ENCODE results near the gene KIF26B. TPM values are rescaled to one million over a fixed set of nuclear protein-coding genes. Genes with fewer than 3 reads are reported as not detected.

The KIF26B gene
- total RNA-seq, 1 experiment from 2014 or later: 1.2 TPM

DNA sequence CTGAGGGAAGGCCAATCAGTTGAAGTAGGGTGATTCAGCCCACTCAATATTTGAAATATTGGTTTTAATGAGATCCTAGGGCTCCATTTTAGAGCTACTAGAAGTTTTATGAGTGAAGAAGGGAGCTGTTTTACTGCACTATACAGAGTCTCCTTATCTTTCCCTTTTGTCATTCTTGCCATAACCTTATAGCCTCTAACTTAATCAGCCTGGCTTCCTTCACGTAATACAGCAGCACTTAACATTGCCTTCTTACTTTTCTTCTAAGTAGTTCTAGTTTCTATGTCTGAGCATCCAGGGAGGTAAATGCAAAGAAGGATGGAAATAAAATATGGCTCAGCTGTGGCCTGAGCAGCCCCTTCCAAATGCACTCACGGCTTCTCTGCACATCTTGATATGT, 299.3 kb downstream of the KIF26B start:
- H3K27ac Mint-ChIP-seq: no peak overlapping the region
- POLR2A ChIA-PET: no interaction called here

GRCh38 chr1:245457562-245457961, 302.8 kb downstream of the KIF26B start:
- CTCF ChIA-PET: no interaction called here
- Mint-ChIP-seq H3K36me3 (no peaks in the 10 kb centered on the region), H3K4me3 (no peak overlapping the region), H3K9me3 (peaks cover 4% of the 10 kb centered on the region; the same call in 1 of the 2 replicates), H3K27me3 (ENCODE audit: low read depth) (peaks cover 2% of the 10 kb centered on the region; the same call in 1 of the 2 replicates), H3K27ac (no peak overlapping the region), H3K4me1 (peaks cover 10% of the 10 kb centered on the region; the same call in 1 of the 2 replicates)
- POLR2A ChIA-PET: no interaction called here
- no peak for TF ChIP-seq FOXJ3 (CRISPR knock-in tag; IDR thresholded peaks at IDR 0.05; ENCODE audit: borderline replicate concordance)
- TF ChIP-seq TP53 (CRISPR knock-in tag; IDR thresholded peaks at IDR 0.05): no peak
- TF ChIP-seq SMAD3 (CRISPR knock-in tag; IDR thresholded peaks at IDR 0.05; ENCODE audit: borderline replicate concordance): no peak
- no peak for TF ChIP-seq ATF1 (CRISPR knock-in tag; IDR thresholded peaks at IDR 0.05)
- DNase-seq (ENCODE audit: low spot score) (no peak), ATAC-seq (no peak)

More for the DNA sequence above, 299.3 kb downstream of the KIF26B start:
- ATAC-seq: no peak
- CTCF ChIA-PET: no interaction called here
- peaks cover 8% of the 10 kb centered on the region; the same call in 1 of the 2 replicates for H3K9me3 Mint-ChIP-seq
- H3K4me1 Mint-ChIP-seq: peaks cover 26% of the 10 kb centered on the region
- no peak overlapping the region for H3K4me3 Mint-ChIP-seq
- no peaks in the 10 kb centered on the region for H3K27me3 Mint-ChIP-seq (ENCODE audit: low read depth)
- no peak for DNase-seq (ENCODE audit: low spot score)
- TF ChIP-seq ELF4 (CRISPR knock-in tag; IDR thresholded peaks at IDR 0.05; ENCODE audit: low read depth): no peak
- TF ChIP-seq, protein P1, sequence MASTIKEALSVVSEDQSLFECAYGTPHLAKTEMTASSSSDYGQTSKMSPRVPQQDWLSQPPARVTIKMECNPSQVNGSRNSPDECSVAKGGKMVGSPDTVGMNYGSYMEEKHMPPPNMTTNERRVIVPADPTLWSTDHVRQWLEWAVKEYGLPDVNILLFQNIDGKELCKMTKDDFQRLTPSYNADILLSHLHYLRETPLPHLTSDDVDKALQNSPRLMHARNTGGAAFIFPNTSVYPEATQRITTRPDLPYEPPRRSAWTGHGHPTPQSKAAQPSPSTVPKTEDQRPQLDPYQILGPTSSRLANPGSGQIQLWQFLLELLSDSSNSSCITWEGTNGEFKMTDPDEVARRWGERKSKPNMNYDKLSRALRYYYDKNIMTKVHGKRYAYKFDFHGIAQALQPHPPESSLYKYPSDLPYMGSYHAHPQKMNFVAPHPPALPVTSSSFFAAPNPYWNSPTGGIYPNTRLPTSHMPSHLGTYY (CRISPR knock-in tag; IDR thresholded peaks at IDR 0.05): no peak
- no peak for TF ChIP-seq NR2C2 (CRISPR knock-in tag; IDR thresholded peaks at IDR 0.05)
- H3K36me3 Mint-ChIP-seq: no peaks in the 10 kb centered on the region

DNA sequence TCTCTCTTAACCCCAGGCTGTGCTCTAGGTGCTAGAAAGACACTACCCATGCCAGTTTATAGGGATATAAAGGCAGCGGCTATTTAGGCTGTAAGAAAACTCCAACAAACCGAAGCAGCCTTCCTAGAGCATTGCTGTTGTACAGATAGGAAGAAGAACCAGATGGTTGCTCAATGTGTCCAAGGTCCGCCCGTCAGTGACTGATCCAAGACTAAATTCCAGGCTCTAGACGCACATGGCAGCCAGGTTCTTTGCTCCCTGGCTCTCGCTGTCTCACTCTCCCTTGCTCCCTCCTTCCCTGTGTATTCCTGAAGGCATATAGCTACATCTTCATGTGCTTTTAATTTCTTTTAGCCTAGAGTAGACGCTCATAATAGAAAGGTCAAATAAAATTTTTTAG, 303.4 kb downstream of the KIF26B start:
- Mint-ChIP-seq H3K4me3 (no peak overlapping the region), H3K4me1 (peaks cover 10% of the 10 kb centered on the region; the same call in 1 of the 2 replicates), H3K9me3 (no peaks in the 10 kb centered on the region), H3K27me3 (ENCODE audit: low read depth) (peaks cover 3% of the 10 kb centered on the region; the same call in 1 of the 2 replicates), H3K36me3 (no peaks in the 10 kb centered on the region), H3K27ac (no peak overlapping the region)
- ATAC-seq (no peak), DNase-seq (ENCODE audit: low spot score) (no peak)
- ChIA-PET POLR2A (no interaction called here), CTCF (interaction anchor here (0.6 kb wide), 1 partner anchor 52 kb away, joined by 3 read pairs; no protein-coding TSS in a partner anchor)
- TF ChIP-seq MXD4 (CRISPR knock-in tag; IDR thresholded peaks at IDR 0.05; ENCODE audit: borderline replicate concordance) (no peak), GABPB1 (CRISPR knock-in tag; IDR thresholded peaks at IDR 0.05) (no peak), NFYB (CRISPR knock-in tag; conservative IDR thresholded peaks at IDR 0.05; ENCODE audit: low read depth) (no peak), GRHL2 (CRISPR knock-in tag; IDR thresholded peaks at IDR 0.05; ENCODE audit: insufficient replicate concordance, severe bottlenecking) (no peak), TCF7 (CRISPR knock-in tag; IDR thresholded peaks at IDR 0.05; ENCODE audit: low read depth) (no peak), ATF1 (CRISPR knock-in tag; IDR thresholded peaks at IDR 0.05) (no peak), PRRX2 (CRISPR knock-in tag; IDR thresholded peaks at IDR 0.05) (no peak), CBFB (CRISPR knock-in tag; IDR thresholded peaks at IDR 0.05; ENCODE audit: low read depth) (no peak), HMGA2 (CRISPR knock-in tag; IDR thresholded peaks at IDR 0.05) (no peak), SMAD3 (CRISPR knock-in tag; IDR thresholded peaks at IDR 0.05; ENCODE audit: borderline replicate concordance) (no peak), AR (CRISPR knock-in tag; IDR thresholded peaks at IDR 0.05) (no peak), ZNF138 (CRISPR knock-in tag; conservative IDR thresholded peaks at IDR 0.05) (no peak), GTF2I (CRISPR knock-in tag; conservative IDR thresholded peaks at IDR 0.05) (no peak)
- TF ChIP-seq, protein P2, sequence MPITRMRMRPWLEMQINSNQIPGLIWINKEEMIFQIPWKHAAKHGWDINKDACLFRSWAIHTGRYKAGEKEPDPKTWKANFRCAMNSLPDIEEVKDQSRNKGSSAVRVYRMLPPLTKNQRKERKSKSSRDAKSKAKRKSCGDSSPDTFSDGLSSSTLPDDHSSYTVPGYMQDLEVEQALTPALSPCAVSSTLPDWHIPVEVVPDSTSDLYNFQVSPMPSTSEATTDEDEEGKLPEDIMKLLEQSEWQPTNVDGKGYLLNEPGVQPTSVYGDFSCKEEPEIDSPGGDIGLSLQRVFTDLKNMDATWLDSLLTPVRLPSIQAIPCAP (CRISPR knock-in tag; IDR thresholded peaks at IDR 0.05): no peak
- TF ChIP-seq, protein P3, sequence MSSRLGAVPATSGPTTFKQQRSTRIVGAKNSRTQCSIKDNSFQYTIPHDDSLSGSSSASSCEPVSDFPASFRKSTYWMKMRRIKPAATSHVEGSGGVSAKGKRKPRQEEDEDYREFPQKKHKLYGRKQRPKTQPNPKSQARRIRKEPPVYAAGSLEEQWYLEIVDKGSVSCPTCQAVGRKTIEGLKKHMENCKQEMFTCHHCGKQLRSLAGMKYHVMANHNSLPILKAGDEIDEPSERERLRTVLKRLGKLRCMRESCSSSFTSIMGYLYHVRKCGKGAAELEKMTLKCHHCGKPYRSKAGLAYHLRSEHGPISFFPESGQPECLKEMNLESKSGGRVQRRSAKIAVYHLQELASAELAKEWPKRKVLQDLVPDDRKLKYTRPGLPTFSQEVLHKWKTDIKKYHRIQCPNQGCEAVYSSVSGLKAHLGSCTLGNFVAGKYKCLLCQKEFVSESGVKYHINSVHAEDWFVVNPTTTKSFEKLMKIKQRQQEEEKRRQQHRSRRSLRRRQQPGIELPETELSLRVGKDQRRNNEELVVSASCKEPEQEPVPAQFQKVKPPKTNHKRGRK (CRISPR knock-in tag; IDR thresholded peaks at IDR 0.05; ENCODE audit: borderline replicate concordance): no peak
- TF ChIP-seq, protein P4, sequence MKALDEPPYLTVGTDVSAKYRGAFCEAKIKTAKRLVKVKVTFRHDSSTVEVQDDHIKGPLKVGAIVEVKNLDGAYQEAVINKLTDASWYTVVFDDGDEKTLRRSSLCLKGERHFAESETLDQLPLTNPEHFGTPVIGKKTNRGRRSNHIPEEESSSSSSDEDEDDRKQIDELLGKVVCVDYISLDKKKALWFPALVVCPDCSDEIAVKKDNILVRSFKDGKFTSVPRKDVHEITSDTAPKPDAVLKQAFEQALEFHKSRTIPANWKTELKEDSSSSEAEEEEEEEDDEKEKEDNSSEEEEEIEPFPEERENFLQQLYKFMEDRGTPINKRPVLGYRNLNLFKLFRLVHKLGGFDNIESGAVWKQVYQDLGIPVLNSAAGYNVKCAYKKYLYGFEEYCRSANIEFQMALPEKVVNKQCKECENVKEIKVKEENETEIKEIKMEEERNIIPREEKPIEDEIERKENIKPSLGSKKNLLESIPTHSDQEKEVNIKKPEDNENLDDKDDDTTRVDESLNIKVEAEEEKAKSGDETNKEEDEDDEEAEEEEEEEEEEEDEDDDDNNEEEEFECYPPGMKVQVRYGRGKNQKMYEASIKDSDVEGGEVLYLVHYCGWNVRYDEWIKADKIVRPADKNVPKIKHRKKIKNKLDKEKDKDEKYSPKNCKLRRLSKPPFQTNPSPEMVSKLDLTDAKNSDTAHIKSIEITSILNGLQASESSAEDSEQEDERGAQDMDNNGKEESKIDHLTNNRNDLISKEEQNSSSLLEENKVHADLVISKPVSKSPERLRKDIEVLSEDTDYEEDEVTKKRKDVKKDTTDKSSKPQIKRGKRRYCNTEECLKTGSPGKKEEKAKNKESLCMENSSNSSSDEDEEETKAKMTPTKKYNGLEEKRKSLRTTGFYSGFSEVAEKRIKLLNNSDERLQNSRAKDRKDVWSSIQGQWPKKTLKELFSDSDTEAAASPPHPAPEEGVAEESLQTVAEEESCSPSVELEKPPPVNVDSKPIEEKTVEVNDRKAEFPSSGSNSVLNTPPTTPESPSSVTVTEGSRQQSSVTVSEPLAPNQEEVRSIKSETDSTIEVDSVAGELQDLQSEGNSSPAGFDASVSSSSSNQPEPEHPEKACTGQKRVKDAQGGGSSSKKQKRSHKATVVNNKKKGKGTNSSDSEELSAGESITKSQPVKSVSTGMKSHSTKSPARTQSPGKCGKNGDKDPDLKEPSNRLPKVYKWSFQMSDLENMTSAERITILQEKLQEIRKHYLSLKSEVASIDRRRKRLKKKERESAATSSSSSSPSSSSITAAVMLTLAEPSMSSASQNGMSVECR (CRISPR knock-in tag; IDR thresholded peaks at IDR 0.05; ENCODE audit: borderline replicate concordance): no peak
- TF ChIP-seq, protein P5, sequence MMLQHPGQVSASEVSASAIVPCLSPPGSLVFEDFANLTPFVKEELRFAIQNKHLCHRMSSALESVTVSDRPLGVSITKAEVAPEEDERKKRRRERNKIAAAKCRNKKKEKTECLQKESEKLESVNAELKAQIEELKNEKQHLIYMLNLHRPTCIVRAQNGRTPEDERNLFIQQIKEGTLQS (CRISPR knock-in tag; conservative IDR thresholded peaks at IDR 0.05): no peak
